ENCODE measurements around the gene PRDM15.
"Not testable (repeated sequence)": the region's sequence is repeated elsewhere in the genome, so short reads cannot be mapped to it uniquely, and the experiment has no call there.

Gene PRDM15

GRCh38 chr21:41799763-41800162, 79.4 kb downstream of the PRDM15 start:
- Mint-ChIP-seq H3K36me3 (peaks cover 4% of the 10 kb centered on the region), H3K9me3 (ENCODE audit: low read depth) (no peaks in the 10 kb centered on the region), H3K4me3 (no peak overlapping the region)

GRCh38 chr21:41798326-41798725, 80.8 kb downstream of the PRDM15 start:
- Mint-ChIP-seq H3K9me3 (ENCODE audit: low read depth) (peaks cover 3% of the 10 kb centered on the region), H3K27me3 (no peaks in the 10 kb centered on the region), H3K4me3 (no peak overlapping the region), H3K27ac (no peak overlapping the region), H3K36me3 (peaks cover 6% of the 10 kb centered on the region), H3K4me1 (ENCODE audit: low read depth) (no peaks in the 10 kb centered on the region)

More at GRCh38 chr21:41799763-41800162, 79.4 kb downstream of the PRDM15 start:
- H3K27ac Mint-ChIP-seq: no peak overlapping the region
- H3K4me1 Mint-ChIP-seq (ENCODE audit: low read depth): no peaks in the 10 kb centered on the region
- H3K27me3 Mint-ChIP-seq: no peaks in the 10 kb centered on the region

GRCh38 chr21:41796476-41797080, 82.6 kb downstream of the PRDM15 start:
- Mint-ChIP-seq H3K36me3 (peaks cover 4% of the 10 kb centered on the region), H3K4me1 (ENCODE audit: low read depth) (no peaks in the 10 kb centered on the region), H3K27me3 (no peaks in the 10 kb centered on the region), H3K4me3 (no peak overlapping the region), H3K27ac (no peak overlapping the region), H3K9me3 (ENCODE audit: low read depth) (peaks cover 3% of the 10 kb centered on the region)

- H3K9me3 Mint-ChIP-seq (ENCODE audit: low read depth): peaks cover 3% of the 10 kb centered on the region
- peaks cover 3% of the 10 kb centered on the region for H3K27me3 Mint-ChIP-seq
- H3K4me3 Mint-ChIP-seq: no peak overlapping the region
- no peaks in the 10 kb centered on the region for H3K4me1 Mint-ChIP-seq (ENCODE audit: low read depth)
- H3K36me3 Mint-ChIP-seq: peaks cover 6% of the 10 kb centered on the region
- no peak overlapping the region for H3K27ac Mint-ChIP-seq
Observed at GRCh38 chr21:41795726-41796125, 83.4 kb downstream of the PRDM15 start.

GRCh38 chr21:41794600-41794999, 84.5 kb downstream of the PRDM15 start:
- H3K4me3 Mint-ChIP-seq: no peak overlapping the region
- peaks cover 3% of the 10 kb centered on the region for H3K9me3 Mint-ChIP-seq (ENCODE audit: low read depth)
- peaks cover 6% of the 10 kb centered on the region for H3K36me3 Mint-ChIP-seq
- peaks cover 7% of the 10 kb centered on the region for H3K27me3 Mint-ChIP-seq
- no peak overlapping the region for H3K27ac Mint-ChIP-seq
- no peaks in the 10 kb centered on the region for H3K4me1 Mint-ChIP-seq (ENCODE audit: low read depth)

- no peak overlapping the region for H3K4me3 Mint-ChIP-seq
- peaks cover 3% of the 10 kb centered on the region for H3K9me3 Mint-ChIP-seq (ENCODE audit: low read depth)
- H3K27ac Mint-ChIP-seq: peak overlapping the region; percentile 58
- no peaks in the 10 kb centered on the region for H3K4me1 Mint-ChIP-seq (ENCODE audit: low read depth)
- H3K27me3 Mint-ChIP-seq: peaks cover 7% of the 10 kb centered on the region
- H3K36me3 Mint-ChIP-seq: peaks cover 5% of the 10 kb centered on the region
Observed at GRCh38 chr21:41792711-41793110, 86.4 kb downstream of the PRDM15 start.

- peaks cover 26% of the 10 kb centered on the region for H3K27me3 Mint-ChIP-seq
Observed at GRCh38 chr21:41786509-41786987, 92.6 kb downstream of the PRDM15 start.

GRCh38 chr21:41785262-41785661, 93.9 kb downstream of the PRDM15 start:
- H3K36me3 Mint-ChIP-seq; H3K9me3 Mint-ChIP-seq (ENCODE audit: low read depth); H3K27ac Mint-ChIP-seq; H3K4me3 Mint-ChIP-seq: not testable (repeated sequence)
- Mint-ChIP-seq H3K27me3 (peaks cover 31% of the 10 kb centered on the region), H3K4me1 (ENCODE audit: low read depth) (peaks cover 10% of the 10 kb centered on the region)

More at GRCh38 chr21:41786509-41786987, 92.6 kb downstream of the PRDM15 start:
- Mint-ChIP-seq H3K4me1 (ENCODE audit: low read depth) (peaks cover 10% of the 10 kb centered on the region), H3K4me3 (no peak overlapping the region), H3K36me3 (peaks cover 2% of the 10 kb centered on the region), H3K9me3 (ENCODE audit: low read depth) (no peaks in the 10 kb centered on the region), H3K27ac (no peak overlapping the region)

- Mint-ChIP-seq H3K36me3 (no peaks in the 10 kb centered on the region), H3K27ac (no peak overlapping the region), H3K4me3 (no peak overlapping the region), H3K9me3 (ENCODE audit: low read depth) (no peaks in the 10 kb centered on the region), H3K4me1 (ENCODE audit: low read depth) (peaks cover 12% of the 10 kb centered on the region), H3K27me3 (peaks cover 31% of the 10 kb centered on the region)
Observed at GRCh38 chr21:41784456-41785102, 94.6 kb downstream of the PRDM15 start.

GRCh38 chr21:41783476-41784180, 95.5 kb downstream of the PRDM15 start:
- Mint-ChIP-seq H3K4me1 (ENCODE audit: low read depth) (peaks cover 20% of the 10 kb centered on the region), H3K36me3 (no peaks in the 10 kb centered on the region), H3K9me3 (ENCODE audit: low read depth) (no peaks in the 10 kb centered on the region), H3K4me3 (no peak overlapping the region), H3K27me3 (peaks cover 35% of the 10 kb centered on the region), H3K27ac (no peak overlapping the region)

GRCh38 chr21:41781050-41781410, 98.1 kb downstream of the PRDM15 start:
- H3K36me3 Mint-ChIP-seq: no peaks in the 10 kb centered on the region
- peaks cover 38% of the 10 kb centered on the region for H3K27me3 Mint-ChIP-seq
- no peak overlapping the region for H3K27ac Mint-ChIP-seq
- H3K4me1 Mint-ChIP-seq (ENCODE audit: low read depth): peaks cover 23% of the 10 kb centered on the region
- H3K9me3 Mint-ChIP-seq (ENCODE audit: low read depth): no peaks in the 10 kb centered on the region
- no peak overlapping the region for H3K4me3 Mint-ChIP-seq

- peaks cover 38% of the 10 kb centered on the region for H3K27me3 Mint-ChIP-seq
- no peaks in the 10 kb centered on the region for H3K36me3 Mint-ChIP-seq
- H3K27ac Mint-ChIP-seq: no peak overlapping the region
- H3K4me3 Mint-ChIP-seq: no peak overlapping the region
- H3K9me3 Mint-ChIP-seq (ENCODE audit: low read depth): no peaks in the 10 kb centered on the region
- H3K4me1 Mint-ChIP-seq (ENCODE audit: low read depth): peaks cover 23% of the 10 kb centered on the region
Observed at GRCh38 chr21:41780337-41781049, 98.7 kb downstream of the PRDM15 start.

GRCh38 chr21:41779659-41780058, 99.5 kb downstream of the PRDM15 start:
- peaks cover 23% of the 10 kb centered on the region for H3K4me1 Mint-ChIP-seq (ENCODE audit: low read depth)
- H3K9me3 Mint-ChIP-seq (ENCODE audit: low read depth): no peaks in the 10 kb centered on the region
- H3K4me3 Mint-ChIP-seq: no peak overlapping the region

GRCh38 chr21:41778930-41779600, 100.1 kb downstream of the PRDM15 start:
- Mint-ChIP-seq H3K27ac (no peak overlapping the region), H3K27me3 (peaks cover 45% of the 10 kb centered on the region), H3K9me3 (ENCODE audit: low read depth) (no peaks in the 10 kb centered on the region), H3K4me3 (peak overlapping the region; percentile 13), H3K36me3 (no peaks in the 10 kb centered on the region), H3K4me1 (ENCODE audit: low read depth) (peaks cover 21% of the 10 kb centered on the region)

More at GRCh38 chr21:41779659-41780058, 99.5 kb downstream of the PRDM15 start:
- H3K36me3 Mint-ChIP-seq: no peaks in the 10 kb centered on the region
- H3K27me3 Mint-ChIP-seq: peaks cover 43% of the 10 kb centered on the region
- H3K27ac Mint-ChIP-seq: no peak overlapping the region
